SK-N-SH (cell line): Measurements from ENCODE around the gene SNAPC5. TPM values are rescaled to one million over a fixed set of nuclear protein-coding genes. Genes with fewer than 3 reads are reported as not detected.
A peak's percentile ranks its signal among the peaks of the same experiment; 100 is the strongest.

Experiments used
- CTCF ChIA-PET: fragments of 300-600, 350-600 bp; formaldehyde crosslinking; extraction: SDS; loops from one replicate; lab custom pipeline; 2021; lab: Yijun Ruan, JAX
- POLR2A ChIA-PET: fragments of 350-600 bp; sonication (Branson Sonifier 250); formaldehyde crosslinking; extraction: SDS; loops from one replicate; lab custom pipeline; 2020; ENCODE audit warnings: antibody characterized with exemption, inconsistent platforms; lab: Yijun Ruan, JAX
- DNase-seq: peaks from one replicate; pipeline ENCODE4 v3.0.0; 2012
- H2AFZ ChIP-seq: fragments of 200-600 bp; sonication (generic); 2 replicates; pipeline ENCODE4 v1.8.1; 2016; ENCODE audit warnings: antibody characterized with exemption, mild to moderate bottlenecking, low read depth
- H3F3A ChIP-seq: fragments of 200-600 bp; sonication (generic); replicated peaks from 2 replicates; pipeline ENCODE3; 2016; ENCODE audit warnings: antibody characterized with exemption, mild to moderate bottlenecking; ENCODE audit not compliant: insufficient read depth
- H3K27ac ChIP-seq, 2 experiments: fragments of 200-500 bp in 1 of 2; fragments of 200-600 bp in 1 of 2; sonication (Bioruptor generic) in 1 of 2; sonication (generic), shearing (Covaris generic) in 1 of 2; 2 replicates each; pipeline versions ENCODE4 v1.5.1 to v1.6.1; 2014 to 2016; ENCODE audit warnings: low read depth in 2 of 2, inconsistent platforms in 1 of 2, low read length in 1 of 2, mild to moderate bottlenecking in 1 of 2, mixed read lengths in 1 of 2
- H3K27me3 ChIP-seq: fragments of 200-600 bp; sonication (generic), shearing (Covaris generic); 2 replicates; pipeline ENCODE4 v1.6.1; 2016; ENCODE audit warnings: mixed run types; ENCODE audit not compliant: insufficient read depth
- H3K36me3 ChIP-seq, 2 experiments: fragments of 200-500 bp in 1 of 2; fragments of 200-600 bp in 1 of 2; sonication (Bioruptor generic) in 1 of 2; sonication (generic) in 1 of 2; replicated peaks in 1 of 2; 2 replicates each; pipeline versions ENCODE3 to v1.5.1; 2014 to 2016; ENCODE audit warnings: low read length in 1 of 2, mild to moderate bottlenecking in 1 of 2; ENCODE audit not compliant: insufficient read depth in 2 of 2, control insufficient read depth in 1 of 2
- H3K4me1 ChIP-seq, 2 experiments: fragments of 200-500 bp in 1 of 2; fragments of 200-600 bp in 1 of 2; sonication (Bioruptor generic) in 1 of 2; sonication (generic), shearing (Covaris generic) in 1 of 2; 2 replicates each; pipeline versions ENCODE4 v1.5.1 to v1.6.1; 2014 to 2016; ENCODE audit warnings: low read depth in 1 of 2, low read length in 1 of 2, mixed run types in 1 of 2; ENCODE audit not compliant: insufficient read depth in 2 of 2, control insufficient read depth in 1 of 2
- H3K4me2 ChIP-seq: fragments of 200-600 bp; sonication (generic), shearing (Covaris generic); 2 replicates; pipeline ENCODE4 v1.6.1; 2017; ENCODE audit warnings: mixed run types
- H3K4me3 ChIP-seq, 2 experiments: fragments of 200-500 bp in 1 of 2; fragments of 200-600 bp in 1 of 2; sonication (Bioruptor generic) in 1 of 2; sonication (generic), shearing (Covaris generic) in 1 of 2; 2 replicates each; pipeline versions ENCODE4 v1.5.1 to v1.8.1; 2014 to 2016; ENCODE audit warnings: low read depth in 2 of 2, inconsistent platforms in 1 of 2, low read length in 1 of 2, mild to moderate bottlenecking in 1 of 2, mixed read lengths in 1 of 2, moderate library complexity in 1 of 2
- H3K79me2 ChIP-seq: fragments of 200-600 bp; sonication (generic); 2 replicates; pipeline ENCODE4 v1.8.1; 2017; ENCODE audit warnings: mild to moderate bottlenecking; ENCODE audit not compliant: insufficient read depth
- H3K9ac ChIP-seq: fragments of 200-600 bp; sonication (generic); 2 replicates; pipeline ENCODE4 v1.6.1; 2017; ENCODE audit warnings: mixed run types
- H3K9me2 ChIP-seq: fragments of 200-600 bp; sonication (generic); 2 replicates; pipeline ENCODE4 v1.6.1; 2017; ENCODE audit warnings: mixed run types
- H3K9me3 ChIP-seq: fragments of 200-600 bp; sonication (generic); 2 replicates; pipeline ENCODE4 v1.6.1; 2017; ENCODE audit warnings: mixed run types, mild to moderate bottlenecking, moderate library complexity
- H4K20me1 ChIP-seq: fragments of 200-600 bp; sonication (generic); 2 replicates; pipeline ENCODE4 v1.6.1; 2017; ENCODE audit warnings: mild to moderate bottlenecking, mixed run types; ENCODE audit not compliant: insufficient read depth
- CHD2 ChIP-seq: fragments of 150-350 bp; IDR thresholded peaks from 2 replicates; pipeline ENCODE4 v1.6.1; 2018; ENCODE audit warnings: low read length; ENCODE audit not compliant: partially characterized antibody
- EZH2phosphoT487 ChIP-seq: fragments of 200-600 bp; sonication (generic); IDR thresholded peaks from 2 replicates; pipeline ENCODE4 v1.6.1; 2017; ENCODE audit warnings: low read depth, mixed run types, mild to moderate bottlenecking, antibody characterized with exemption, moderate library complexity, borderline replicate concordance
- FOSL2 ChIP-seq: IDR thresholded peaks from 2 replicates; pipeline ENCODE4 v1.4.0; 2012; ENCODE audit warnings: low read depth, mild to moderate bottlenecking, moderate library complexity, borderline replicate concordance
- FOXM1 ChIP-seq: IDR thresholded peaks from 2 replicates; pipeline ENCODE4 v1.4.0; 2012; ENCODE audit warnings: low read depth, mild to moderate bottlenecking
- JUND ChIP-seq: IDR thresholded peaks from 2 replicates; pipeline ENCODE4 v1.4.0; 2012
- NFIC ChIP-seq: IDR thresholded peaks from 2 replicates; pipeline ENCODE4 v1.4.0; 2012; ENCODE audit warnings: borderline replicate concordance
- POLR2AphosphoS5 ChIP-seq: IDR thresholded peaks from 2 replicates; pipeline ENCODE4 v1.6.1; 2012; ENCODE audit warnings: low read depth, low read length
- RAD21 ChIP-seq: IDR thresholded peaks from 2 replicates; pipeline ENCODE4 v1.6.1; 2012; ENCODE audit warnings: mild to moderate bottlenecking, low read length
- RXRA ChIP-seq: IDR thresholded peaks from 2 replicates; pipeline ENCODE4 v1.4.0; 2012; ENCODE audit warnings: low read depth, mild to moderate bottlenecking, borderline replicate concordance
- SIN3A ChIP-seq: IDR thresholded peaks from 2 replicates; pipeline ENCODE4 v1.6.1; 2012; ENCODE audit warnings: low read depth, mild to moderate bottlenecking, low read length, moderate library complexity, borderline replicate concordance
- SMC3 ChIP-seq: IDR thresholded peaks from 2 replicates; pipeline ENCODE4 v1.6.1; 2012; ENCODE audit warnings: low read depth, low read length, improper control_type of control experiment
- TAF1 ChIP-seq: IDR thresholded peaks from 2 replicates; pipeline ENCODE4 v1.6.1; 2012; ENCODE audit warnings: low read depth, mild to moderate bottlenecking, low read length, moderate library complexity, borderline replicate concordance
- TCF12 ChIP-seq: IDR thresholded peaks from 2 replicates; pipeline ENCODE4 v1.4.0; 2012
- TEAD4 ChIP-seq: IDR thresholded peaks from 2 replicates; pipeline ENCODE4 v1.4.0; 2012; ENCODE audit warnings: mild to moderate bottlenecking, borderline replicate concordance; ENCODE audit not compliant: insufficient read depth
- YY1 ChIP-seq: IDR thresholded peaks from 2 replicates; pipeline ENCODE4 v1.4.0; 2012; ENCODE audit warnings: low read depth, mild to moderate bottlenecking
- WGBS: methylation state at CpG from one replicate; pipeline ENCODE4 v1.1.6; 2017; ENCODE audit warnings: low lambda C conversion rate; 5-methylcytosine and 5-hydroxymethylcytosine counted together
- polyA plus RNA-seq, 3 experiments: library from polyadenylated mRNA; depleted of rRNA; stranded (reverse); fragments of >200 nt; gene quantifications; 2 replicates each; pipeline ENCODE4 v1.2.3, GENCODE V29; 2012
- TF ChIP-seq, protein P1 (sequence below): fragments of 150-350 bp; IDR thresholded peaks from 2 replicates; pipeline ENCODE4 v1.6.1; 2016; ENCODE audit warnings: mild to moderate bottlenecking, low read depth, low read length
- TF ChIP-seq, protein P2 (sequence below): IDR thresholded peaks from 2 replicates; pipeline ENCODE4; 2012

Gene SNAPC5
- polyA plus RNA-seq, 1 of the 3 experiments (the other 2 are of a cell fraction), result 65.0 TPM

DNA sequence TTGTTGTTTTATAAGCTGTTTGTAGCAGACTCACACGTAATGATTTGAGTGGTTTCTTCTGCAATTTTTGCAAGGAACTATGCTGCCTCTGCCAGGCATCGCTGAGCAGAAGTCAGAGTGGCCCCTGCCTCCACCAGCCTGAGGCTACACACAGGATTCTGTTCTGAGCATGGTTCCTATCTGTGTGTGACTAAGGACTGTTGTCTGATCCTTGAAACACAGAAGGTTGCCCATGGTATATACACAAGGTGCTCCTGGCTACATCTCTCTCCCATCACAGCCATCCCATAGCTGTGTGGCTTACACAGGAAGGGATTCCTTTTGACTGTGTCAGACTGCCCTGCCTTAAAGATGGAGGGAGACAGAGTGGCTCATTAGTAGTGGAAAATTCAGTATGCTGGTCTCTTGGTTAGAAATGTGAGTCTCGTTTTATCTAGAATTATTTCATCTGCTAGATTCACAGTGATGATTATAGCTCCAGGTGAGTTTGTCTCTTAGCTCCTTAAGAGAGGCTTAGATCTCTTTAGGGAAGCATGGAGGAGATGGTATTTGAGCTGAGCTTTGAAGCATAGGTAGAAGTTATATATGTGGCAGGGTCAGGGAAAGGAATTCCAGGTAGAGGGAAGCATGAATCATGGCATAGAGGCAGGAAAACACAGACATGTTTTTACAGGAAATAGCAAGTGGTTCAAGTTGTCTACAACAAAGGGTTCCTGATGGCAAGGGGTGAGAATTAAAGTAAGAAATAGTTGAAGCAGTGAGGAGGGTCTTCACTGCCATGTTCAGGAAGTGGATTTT is 37.5 kb downstream of the SNAPC5 start:
- Histone ChIP-seq H4K20me1 (no peaks in the 10 kb centered on the region), H3F3A (no peaks in the 10 kb centered on the region), H3K9me3 (no peaks in the 10 kb centered on the region), H3K4me1 (peaks cover 0 to 6% of the 10 kb centered on the region in 2 experiments; a peak in 1 of 4 replicates), H3K27ac (no peak overlapping the region; a peak in 1 of 4 replicates), H3K27me3 (no peaks in the 10 kb centered on the region), H3K9me2 (no peaks in the 10 kb centered on the region)
- CTCF ChIA-PET, result interaction anchor here (0.7 to 1.1 kb wide), 2 partner anchors 19 to 39 kb away, joined by 3 read pairs; no protein-coding TSS in a partner anchor
- TF ChIP-seq TEAD4, result no peak
- TF ChIP-seq TAF1, result no peak
- TF ChIP-seq, protein P1, sequence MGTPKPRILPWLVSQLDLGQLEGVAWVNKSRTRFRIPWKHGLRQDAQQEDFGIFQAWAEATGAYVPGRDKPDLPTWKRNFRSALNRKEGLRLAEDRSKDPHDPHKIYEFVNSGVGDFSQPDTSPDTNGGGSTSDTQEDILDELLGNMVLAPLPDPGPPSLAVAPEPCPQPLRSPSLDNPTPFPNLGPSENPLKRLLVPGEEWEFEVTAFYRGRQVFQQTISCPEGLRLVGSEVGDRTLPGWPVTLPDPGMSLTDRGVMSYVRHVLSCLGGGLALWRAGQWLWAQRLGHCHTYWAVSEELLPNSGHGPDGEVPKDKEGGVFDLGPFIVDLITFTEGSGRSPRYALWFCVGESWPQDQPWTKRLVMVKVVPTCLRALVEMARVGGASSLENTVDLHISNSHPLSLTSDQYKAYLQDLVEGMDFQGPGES, result no peak
- no peak for TF ChIP-seq SMC3
- TF ChIP-seq, protein P2, sequence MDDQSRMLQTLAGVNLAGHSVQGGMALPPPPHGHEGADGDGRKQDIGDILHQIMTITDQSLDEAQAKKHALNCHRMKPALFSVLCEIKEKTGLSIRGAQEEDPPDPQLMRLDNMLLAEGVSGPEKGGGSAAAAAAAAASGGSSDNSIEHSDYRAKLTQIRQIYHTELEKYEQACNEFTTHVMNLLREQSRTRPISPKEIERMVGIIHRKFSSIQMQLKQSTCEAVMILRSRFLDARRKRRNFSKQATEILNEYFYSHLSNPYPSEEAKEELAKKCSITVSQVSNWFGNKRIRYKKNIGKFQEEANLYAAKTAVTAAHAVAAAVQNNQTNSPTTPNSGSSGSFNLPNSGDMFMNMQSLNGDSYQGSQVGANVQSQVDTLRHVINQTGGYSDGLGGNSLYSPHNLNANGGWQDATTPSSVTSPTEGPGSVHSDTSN, result no peak
- TF ChIP-seq POLR2AphosphoS5, result no peak
- TF ChIP-seq FOSL2, result no peak
- TF ChIP-seq RXRA, result no peak
- no peak for TF ChIP-seq JUND
- no peak for TF ChIP-seq EZH2phosphoT487
- no peak for TF ChIP-seq NFIC
- TF ChIP-seq SIN3A, result no peak
- no peak for TF ChIP-seq YY1
- TF ChIP-seq CHD2, result no peak
- no peak for TF ChIP-seq FOXM1
- TF ChIP-seq, all 33 proteins: peak for 0
- no peak for DNase-seq
- Histone ChIP-seq H3K9ac (no peak overlapping the region), H3K36me3 (no peaks in the 10 kb centered on the region), H3K4me2 (no peak overlapping the region), H3K4me3 (no peak overlapping the region), H2AFZ (no peak overlapping the region), H3K79me2 (no peaks in the 10 kb centered on the region; the same call in 1 of the 2 replicates)
- POLR2A ChIA-PET, result interaction anchor here (1.0 kb wide), 1 partner anchor 70 kb away, joined by 3 read pairs; no protein-coding TSS in a partner anchor
- WGBS, result 85% methylated on average over 3 of the region's 3 CpGs

DNA sequence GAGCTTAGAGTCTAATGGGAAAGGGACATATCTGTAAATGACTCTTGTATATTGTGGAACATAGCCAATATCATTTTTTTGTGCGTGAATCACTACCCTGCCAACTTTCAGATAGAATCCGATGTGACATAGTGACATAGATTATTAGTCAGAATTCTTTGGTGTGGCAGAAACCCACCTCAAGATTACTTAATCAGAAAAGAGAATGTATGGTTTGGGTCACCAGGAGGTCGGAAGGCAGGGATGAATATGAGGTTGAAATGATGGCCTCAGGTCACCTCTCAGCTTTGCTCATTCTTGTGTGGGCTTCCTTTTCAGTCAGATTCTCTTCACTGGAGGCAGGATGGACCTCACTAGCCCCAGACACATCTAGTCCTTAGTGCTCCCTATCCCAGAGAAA is 41.4 kb downstream of the SNAPC5 start:
- Histone ChIP-seq H3K9me2 (no peaks in the 10 kb centered on the region), H3F3A (no peaks in the 10 kb centered on the region), H3K4me3 (no peak overlapping the region), H3K27ac (no peak overlapping the region), H3K4me1 (peaks cover 0 to 6% of the 10 kb centered on the region in 2 experiments; a peak in 1 of 4 replicates), H4K20me1 (no peaks in the 10 kb centered on the region), H3K9me3 (no peaks in the 10 kb centered on the region), H3K4me2 (no peak overlapping the region), H3K79me2 (no peaks in the 10 kb centered on the region; the same call in 1 of the 2 replicates), H3K27me3 (no peaks in the 10 kb centered on the region), H2AFZ (no peak overlapping the region), H3K9ac (no peak overlapping the region), H3K36me3 (no peaks in the 10 kb centered on the region)
- TF ChIP-seq RAD21 (no peak), TEAD4 (no peak), JUND (peak; percentile 36; the same call in 1 of the 2 replicates), TCF12 (peak; percentile 71), FOSL2 (peak; percentile 14; the same call in 1 of the 2 replicates), RXRA (peak; percentile 75; the same call in 1 of the 2 replicates), POLR2AphosphoS5 (peak; percentile 32; the same call in 1 of the 2 replicates), NFIC (peak; percentile 21; the same call in 1 of the 2 replicates), SIN3A (no peak)
- TF ChIP-seq, protein P1, result no peak
- TF ChIP-seq, protein P2, result peak; percentile 78
- WGBS, result 73% methylated on average over 3 of the region's 3 CpGs
- POLR2A ChIA-PET, result no interaction called here
- no peak for DNase-seq
- CTCF ChIA-PET, result interaction anchor here (1.2 to 1.3 kb wide), 2 partner anchors 31 to 42 kb away, joined by 3 read pairs; partner anchors contain the start of gene SNAPC5
